ENCODE measurements around the gene DIRAS1.

DNA sequence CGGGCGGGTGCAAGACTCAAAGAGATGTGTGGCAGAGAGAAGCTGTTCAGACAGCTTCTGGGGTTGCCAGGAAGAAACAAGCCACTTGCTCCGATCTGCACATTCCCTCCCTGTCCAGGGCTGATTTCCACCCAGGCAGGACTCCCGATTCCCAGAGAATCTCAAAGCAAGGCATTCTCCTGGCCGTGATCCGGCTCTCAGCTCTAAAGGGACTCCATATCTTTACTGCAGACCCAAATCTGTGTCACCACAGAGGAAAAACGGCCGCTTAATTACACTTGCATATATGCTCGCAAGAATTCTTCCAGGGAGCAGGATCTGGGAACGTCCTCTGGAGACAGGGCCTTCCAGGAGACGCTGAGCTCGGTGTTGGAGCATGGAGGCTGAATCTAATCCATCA is 44.3 kb downstream of the DIRAS1 start:
- TF ChIP-seq TARDBP (IDR thresholded peaks at IDR 0.05) (no peak), ZNF384 (IDR thresholded peaks at IDR 0.05) (no peak), BHLHE40 (IDR thresholded peaks at IDR 0.05; ENCODE audit: borderline replicate concordance) (no peak), FOXM1 (IDR thresholded peaks at IDR 0.05; ENCODE audit: borderline replicate concordance) (no peak), HDGF (IDR thresholded peaks at IDR 0.05; ENCODE audit: borderline replicate concordance) (no peak), SP1 (IDR thresholded peaks at IDR 0.05) (no peak), SUZ12 (IDR thresholded peaks at IDR 0.05) (no peak), ELF4 (IDR thresholded peaks at IDR 0.05) (no peak), FOXA1 (IDR thresholded peaks at IDR 0.05) (no peak), CTBP1 (IDR thresholded peaks at IDR 0.05; ENCODE audit: borderline replicate concordance) (no peak)
- TF ChIP-seq, protein P1, sequence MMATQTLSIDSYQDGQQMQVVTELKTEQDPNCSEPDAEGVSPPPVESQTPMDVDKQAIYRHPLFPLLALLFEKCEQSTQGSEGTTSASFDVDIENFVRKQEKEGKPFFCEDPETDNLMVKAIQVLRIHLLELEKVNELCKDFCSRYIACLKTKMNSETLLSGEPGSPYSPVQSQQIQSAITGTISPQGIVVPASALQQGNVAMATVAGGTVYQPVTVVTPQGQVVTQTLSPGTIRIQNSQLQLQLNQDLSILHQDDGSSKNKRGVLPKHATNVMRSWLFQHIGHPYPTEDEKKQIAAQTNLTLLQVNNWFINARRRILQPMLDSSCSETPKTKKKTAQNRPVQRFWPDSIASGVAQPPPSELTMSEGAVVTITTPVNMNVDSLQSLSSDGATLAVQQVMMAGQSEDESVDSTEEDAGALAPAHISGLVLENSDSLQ (IDR thresholded peaks at IDR 0.05): no peak
